KMS-11 (cell line): Measurements from ENCODE around the gene JAG1.

ENCODE experiments used
- H2AFZ ChIP-seq: fragments of 200-600 bp; sonication (generic); 2 replicates; pipeline ENCODE4 v1.6.1; 2016; ENCODE audit warnings: antibody characterized with exemption, mixed run types, low read depth
- H3K27ac ChIP-seq: fragments of 200-600 bp; sonication (generic); 2 replicates; pipeline ENCODE4 v1.6.1; 2016; ENCODE audit warnings: mild to moderate bottlenecking, mixed run types
- H3K27me3 ChIP-seq: fragments of 200-600 bp; sonication (generic); 2 replicates; pipeline ENCODE4 v1.6.1; 2017; ENCODE audit warnings: mild to moderate bottlenecking, low read depth, mixed run types, moderate library complexity; ENCODE audit not compliant: insufficient read depth
- H3K36me3 ChIP-seq: fragments of 200-600 bp; sonication (generic); 2 replicates; pipeline ENCODE4 v1.6.1; 2017; ENCODE audit warnings: mild to moderate bottlenecking, mixed run types; ENCODE audit not compliant: insufficient read depth
- H3K4me1 ChIP-seq: fragments of 200-600 bp; sonication (generic); 2 replicates; pipeline ENCODE4 v1.6.1; 2016; ENCODE audit warnings: mild to moderate bottlenecking, low read depth, mixed run types; ENCODE audit not compliant: poor library complexity, severe bottlenecking
- H3K4me2 ChIP-seq: fragments of 200-600 bp; sonication (generic); 2 replicates; pipeline ENCODE4 v1.7.0; 2016; ENCODE audit warnings: mild to moderate bottlenecking, mixed run types
- H3K4me3 ChIP-seq: fragments of 200-600 bp; sonication (generic); IDR thresholded peaks from 2 replicates; pipeline ENCODE4 v1.6.1; 2017; ENCODE audit warnings: low read depth, low read length, mixed read lengths; ENCODE audit not compliant: insufficient read depth
- H3K79me2 ChIP-seq: fragments of 200-600 bp; sonication (generic); 2 replicates; pipeline ENCODE4 v1.6.1; 2016; ENCODE audit warnings: low read depth, mixed run types; ENCODE audit not compliant: insufficient read depth
- H3K9ac ChIP-seq: fragments of 200-600 bp; sonication (generic); 2 replicates; pipeline ENCODE4 v1.6.1; 2016; ENCODE audit warnings: mild to moderate bottlenecking, mixed run types
- H4K20me1 ChIP-seq: fragments of 200-600 bp; sonication (generic); 2 replicates; pipeline ENCODE4 v1.6.1; 2016; ENCODE audit warnings: mild to moderate bottlenecking, mixed run types; ENCODE audit not compliant: insufficient read depth
- CTCF ChIP-seq: fragments of 200-600 bp; sonication (generic); conservative IDR thresholded peaks from 2 replicates; pipeline ENCODE4 v1.6.1; 2017; ENCODE audit warnings: low read depth, mild to moderate bottlenecking, antibody characterized with exemption, low read length, moderate library complexity, mixed read lengths

Gene JAG1

GRCh38 chr20:10644458-10645204 is 29.2 kb downstream of the JAG1 start:
- no peak overlapping the region for H3K4me3 ChIP-seq
- no peaks in the 10 kb centered on the region for H4K20me1 ChIP-seq
- H2AFZ ChIP-seq = no peak overlapping the region
- no peak for TF ChIP-seq CTCF
- no peaks in the 10 kb centered on the region for H3K79me2 ChIP-seq
- H3K9ac ChIP-seq = no peak overlapping the region
- no peaks in the 10 kb centered on the region for H3K27me3 ChIP-seq
- H3K27ac ChIP-seq = no peak overlapping the region
- no peaks in the 10 kb centered on the region for H3K36me3 ChIP-seq
- peak overlapping the region; percentile 25; the same call in 1 of the 2 replicates for H3K4me2 ChIP-seq
- H3K4me1 ChIP-seq = peaks cover 20% of the 10 kb centered on the region

- Histone ChIP-seq H3K27ac (no peak overlapping the region), H3K36me3 (no peaks in the 10 kb centered on the region)
Observed at GRCh38 chr20:10643560-10643873, 30.3 kb downstream of the JAG1 start.

GRCh38 chr20:10642856-10643559 is 30.8 kb downstream of the JAG1 start:
- Histone ChIP-seq H3K4me1 (peaks cover 20% of the 10 kb centered on the region), H3K4me2 (no peak overlapping the region), H3K27me3 (no peaks in the 10 kb centered on the region), H3K4me3 (no peak overlapping the region), H2AFZ (no peak overlapping the region), H3K27ac (no peak overlapping the region), H4K20me1 (no peaks in the 10 kb centered on the region), H3K79me2 (no peaks in the 10 kb centered on the region), H3K36me3 (no peaks in the 10 kb centered on the region), H3K9ac (no peak overlapping the region)
- TF ChIP-seq CTCF = no peak

More at GRCh38 chr20:10643560-10643873, 30.3 kb downstream of the JAG1 start:
- no peaks in the 10 kb centered on the region for H3K79me2 ChIP-seq
- TF ChIP-seq CTCF = no peak
- H3K9ac ChIP-seq = no peak overlapping the region
- H3K27me3 ChIP-seq = no peaks in the 10 kb centered on the region
- H3K4me1 ChIP-seq = peaks cover 20% of the 10 kb centered on the region
- no peak overlapping the region for H2AFZ ChIP-seq
- H3K4me3 ChIP-seq = no peak overlapping the region
- H4K20me1 ChIP-seq = no peaks in the 10 kb centered on the region
- H3K4me2 ChIP-seq = no peak overlapping the region

GRCh38 chr20:10641893-10642292 is 31.9 kb downstream of the JAG1 start:
- Histone ChIP-seq H3K36me3 (no peaks in the 10 kb centered on the region), H3K79me2 (no peaks in the 10 kb centered on the region), H3K9ac (no peak overlapping the region), H4K20me1 (no peaks in the 10 kb centered on the region), H3K27ac (no peak overlapping the region), H3K4me3 (no peak overlapping the region), H3K4me1 (peaks cover 20% of the 10 kb centered on the region), H2AFZ (no peak overlapping the region), H3K27me3 (no peaks in the 10 kb centered on the region), H3K4me2 (no peak overlapping the region)
- TF ChIP-seq CTCF = no peak
